Calu3 (cell line): Measurements from ENCODE around the gene COQ7. TPM values are rescaled to one million over a fixed set of nuclear protein-coding genes. Genes with fewer than 3 reads are reported as not detected.

Source experiments
- BruUV-seq: library from RNA; stranded (reverse); fragments of 400-500 nt; replicated peaks from 2 replicates; lab custom pipeline; 2021; lab: Mats Ljungman, UMichigan
- CTCF ChIA-PET: fragments of 300-600 bp; sonication (Branson Sonifier 250); formaldehyde crosslinking; loops from one replicate; lab custom pipeline; 2022; ENCODE audit warnings: antibody characterized with exemption; lab: Charles Lee
- DNase-seq: peaks from one replicate; pipeline ENCODE4 v3.0.0; 2022
- H3K27ac Mint-ChIP-seq: one replicate; pipeline ENCODE4 v1.8.0; 2022; ENCODE audit warnings: mixed read lengths; ENCODE audit not compliant: unreplicated experiment
- H3K27me3 Mint-ChIP-seq: one replicate; pipeline ENCODE4 v1.8.0; 2022; ENCODE audit warnings: mixed read lengths; ENCODE audit not compliant: unreplicated experiment
- H3K36me3 Mint-ChIP-seq: one replicate; pipeline ENCODE4 v1.8.0; 2022; ENCODE audit warnings: mild to moderate bottlenecking, moderate library complexity, mixed read lengths; ENCODE audit not compliant: insufficient read depth, unreplicated experiment
- H3K4me1 Mint-ChIP-seq: one replicate; pipeline ENCODE4 v1.8.0; 2022; ENCODE audit warnings: mild to moderate bottlenecking, low read depth, mixed read lengths; ENCODE audit not compliant: unreplicated experiment
- H3K4me3 Mint-ChIP-seq: one replicate; pipeline ENCODE4 v1.8.0; 2022; ENCODE audit warnings: mild to moderate bottlenecking, low read depth, moderate library complexity, mixed read lengths; ENCODE audit not compliant: unreplicated experiment
- H3K9me3 Mint-ChIP-seq: one replicate; pipeline ENCODE4 v1.8.0; 2022; ENCODE audit warnings: low read depth, mixed read lengths; ENCODE audit not compliant: unreplicated experiment
- intact Hi-C: fragments of 100-400 bp; cut with micrococcal nuclease; formaldehyde crosslinking; loops from one replicate; pipeline ENCODE4 v1.10.0; 2022; ENCODE audit not compliant: unreplicated experiment
- total RNA-seq: library from RNA; stranded (reverse); gene quantifications from 2 replicates; pipeline ENCODE4 v1.2.3, GENCODE V29; 2022
- TF ChIP-seq, protein P1 (sequence below): fragments of 200-600 bp; IDR thresholded peaks from one replicate; pipeline ENCODE4 v1.8.0; 2022; ENCODE audit warnings: antibody characterized with exemption; ENCODE audit not compliant: unreplicated experiment

Gene COQ7
- total RNA-seq, 1 experiment from 2014 or later = 28.5 TPM

DNA sequence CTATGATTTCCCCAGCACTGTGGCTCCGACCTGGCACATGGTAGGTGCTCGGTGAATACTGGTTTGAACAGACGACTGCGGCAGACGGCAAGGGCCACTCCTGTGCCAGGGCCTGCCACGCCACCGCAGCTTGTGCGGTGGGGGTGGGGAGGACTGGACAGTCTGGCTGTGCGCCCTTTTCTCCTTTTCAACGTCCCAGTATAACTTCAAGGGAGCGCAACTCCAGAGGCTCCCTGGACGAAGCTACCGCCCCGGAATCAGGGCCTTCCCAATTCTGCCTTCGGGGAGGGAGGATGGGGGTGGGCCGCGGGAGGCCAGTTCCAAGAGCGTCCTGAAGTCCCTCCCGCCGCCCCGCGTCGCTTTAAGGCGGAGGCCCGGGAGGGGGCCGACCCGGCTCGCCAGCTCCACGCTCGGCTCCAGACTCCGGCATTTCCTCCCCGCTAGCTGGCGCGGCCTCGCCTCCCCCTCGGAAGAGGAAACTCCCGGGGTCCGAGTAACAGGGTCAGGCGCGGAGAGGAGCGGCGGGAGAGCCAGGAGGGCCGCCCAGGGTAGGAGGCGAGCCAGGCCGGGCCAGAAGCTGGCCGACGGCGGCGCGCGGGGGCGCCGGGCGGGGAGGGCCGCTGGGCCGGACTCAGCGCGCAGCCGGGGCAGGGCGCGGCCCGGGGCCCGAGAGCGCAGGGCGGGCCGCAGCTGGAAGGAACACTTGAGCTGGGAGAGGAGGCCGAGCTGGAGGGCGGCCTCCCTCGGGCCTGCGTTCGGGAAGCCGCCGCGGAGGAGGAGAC lies 46.4 kb downstream of the COQ7 start, which contains the start of gene ITPRIPL2:
ITPRIPL2 (plus strand) TSS at position 388 of the 782 bp plus-strand sequence. CDS start 498 bp downstream, outside the sequence.
- Mint-ChIP-seq H3K27ac (peak within 1 kb of the TSS; percentile 87), H3K9me3 (no peaks in the 10 kb centered on the region), H3K27me3 (no peaks in the 10 kb centered on the region), H3K36me3 (peaks cover 61% of the 10 kb centered on the region), H3K4me3 (peak within 1 kb of the TSS; percentile 93), H3K4me1 (peaks cover 73% of the 10 kb centered on the region)
- BruUV-seq = no TSS peak
- peak; percentile 86 for DNase-seq
- TF ChIP-seq, protein P1, sequence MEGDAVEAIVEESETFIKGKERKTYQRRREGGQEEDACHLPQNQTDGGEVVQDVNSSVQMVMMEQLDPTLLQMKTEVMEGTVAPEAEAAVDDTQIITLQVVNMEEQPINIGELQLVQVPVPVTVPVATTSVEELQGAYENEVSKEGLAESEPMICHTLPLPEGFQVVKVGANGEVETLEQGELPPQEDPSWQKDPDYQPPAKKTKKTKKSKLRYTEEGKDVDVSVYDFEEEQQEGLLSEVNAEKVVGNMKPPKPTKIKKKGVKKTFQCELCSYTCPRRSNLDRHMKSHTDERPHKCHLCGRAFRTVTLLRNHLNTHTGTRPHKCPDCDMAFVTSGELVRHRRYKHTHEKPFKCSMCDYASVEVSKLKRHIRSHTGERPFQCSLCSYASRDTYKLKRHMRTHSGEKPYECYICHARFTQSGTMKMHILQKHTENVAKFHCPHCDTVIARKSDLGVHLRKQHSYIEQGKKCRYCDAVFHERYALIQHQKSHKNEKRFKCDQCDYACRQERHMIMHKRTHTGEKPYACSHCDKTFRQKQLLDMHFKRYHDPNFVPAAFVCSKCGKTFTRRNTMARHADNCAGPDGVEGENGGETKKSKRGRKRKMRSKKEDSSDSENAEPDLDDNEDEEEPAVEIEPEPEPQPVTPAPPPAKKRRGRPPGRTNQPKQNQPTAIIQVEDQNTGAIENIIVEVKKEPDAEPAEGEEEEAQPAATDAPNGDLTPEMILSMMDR = no peak
- CTCF ChIA-PET = interaction anchor here (0.6 to 1.5 kb wide), 4 partner anchors 22 to 532 kb away, joined by 3 to 5 read pairs (median 4); no protein-coding TSS in a partner anchor
- intact Hi-C loops = no loop called here

DNA sequence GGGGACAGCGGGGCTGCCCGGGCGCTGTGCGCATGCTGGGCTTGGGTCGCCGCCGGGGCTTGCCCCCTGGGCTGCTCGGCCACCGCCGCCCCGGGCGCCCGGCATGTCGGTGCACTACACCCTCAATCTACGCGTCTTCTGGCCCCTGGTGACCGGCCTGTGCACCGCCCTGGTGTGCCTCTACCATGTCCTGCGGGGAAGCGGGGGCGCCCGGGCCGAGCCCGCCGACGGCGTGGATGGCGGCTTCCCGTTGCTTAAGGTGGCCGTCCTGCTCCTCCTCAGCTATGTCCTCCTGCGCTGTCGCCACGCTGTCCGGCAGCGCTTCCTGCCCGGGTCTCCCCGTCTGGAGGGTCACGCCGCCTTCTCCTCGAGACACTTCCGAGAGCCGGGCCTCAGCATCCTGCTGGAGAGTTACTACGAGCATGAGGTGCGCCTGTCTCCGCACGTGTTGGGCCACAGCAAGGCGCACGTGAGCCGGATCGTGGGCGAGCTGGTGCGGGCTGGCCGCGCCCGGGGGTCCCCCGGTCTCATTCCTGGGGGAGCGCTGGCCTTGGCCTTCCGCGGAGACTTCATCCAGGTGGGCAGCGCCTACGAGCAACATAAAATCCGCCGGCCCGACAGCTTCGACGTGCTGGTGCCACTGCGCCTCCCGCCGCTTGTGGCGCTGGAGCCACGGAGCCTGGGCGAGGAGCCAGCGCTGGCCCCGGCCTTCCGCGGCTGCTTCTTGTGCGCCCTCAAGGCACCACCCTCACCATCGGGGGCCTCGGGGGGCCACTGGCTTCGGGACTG lies 47.1 kb downstream of the COQ7 start:
- no peaks in the 10 kb centered on the region for H3K9me3 Mint-ChIP-seq
- no TSS peak for BruUV-seq
- H3K4me1 Mint-ChIP-seq = peaks cover 73% of the 10 kb centered on the region
- peaks cover 67% of the 10 kb centered on the region for H3K36me3 Mint-ChIP-seq
- H3K27ac Mint-ChIP-seq = peak overlapping the region; percentile 87
- H3K27me3 Mint-ChIP-seq = no peaks in the 10 kb centered on the region
- intact Hi-C loops = no loop called here
- TF ChIP-seq, protein P1 = no peak
- peak overlapping the region; percentile 93 for H3K4me3 Mint-ChIP-seq
- DNase-seq = peak; percentile 67
- CTCF ChIA-PET = interaction anchor here (1.0 kb wide), 1 partner anchor 23 kb away, joined by 3 read pairs; no protein-coding TSS in a partner anchor

DNA sequence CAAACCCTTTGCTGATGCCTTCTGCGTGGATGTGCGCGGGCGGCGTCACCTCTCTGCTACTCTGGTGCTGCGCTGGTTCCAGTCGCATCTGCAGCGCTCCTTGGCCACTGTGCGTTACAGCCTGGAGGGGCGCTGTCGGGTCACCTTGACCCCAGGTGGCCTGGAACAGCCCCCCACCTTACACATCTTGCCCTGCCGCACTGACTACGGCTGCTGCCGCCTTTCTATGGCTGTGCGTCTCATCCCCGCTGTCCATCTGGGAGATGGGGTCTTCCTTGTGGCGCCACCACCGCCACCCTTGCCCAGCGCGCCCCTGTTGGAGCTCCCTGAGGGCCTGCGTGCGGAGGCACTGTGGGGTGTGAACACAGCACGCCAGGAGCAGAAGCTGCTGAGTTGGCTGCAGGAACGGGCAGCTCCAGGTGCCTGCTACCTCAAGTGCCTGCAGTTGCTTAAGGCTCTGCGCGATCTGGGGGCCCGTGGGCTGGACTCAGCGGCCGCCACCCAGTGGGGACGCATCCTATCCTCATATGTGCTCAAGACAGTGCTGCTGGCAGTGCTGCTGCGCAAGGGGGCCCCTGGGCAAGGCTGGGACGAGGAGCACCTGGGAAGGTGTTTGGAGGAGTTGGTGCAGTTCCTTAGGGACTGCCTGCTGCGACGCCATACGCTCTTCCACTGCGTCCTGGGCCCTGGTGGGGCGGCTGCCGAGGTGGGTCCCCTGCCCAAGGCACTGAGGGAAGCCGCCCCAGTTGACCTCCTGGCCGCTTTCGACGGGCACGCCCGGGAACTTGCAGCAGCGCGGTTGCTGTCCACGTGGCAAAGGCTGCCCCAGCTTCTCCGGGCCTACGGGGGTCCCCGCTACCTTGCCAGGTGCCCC lies 48.0 kb downstream of the COQ7 start:
- Mint-ChIP-seq H3K4me1 (peaks cover 73% of the 10 kb centered on the region), H3K27me3 (no peaks in the 10 kb centered on the region), H3K36me3 (peaks cover 75% of the 10 kb centered on the region), H3K4me3 (peak overlapping the region; percentile 93), H3K9me3 (no peaks in the 10 kb centered on the region), H3K27ac (peak overlapping the region; percentile 87)
- CTCF ChIA-PET = no interaction called here
- TF ChIP-seq, protein P1 = no peak
- no TSS peak for BruUV-seq
- no peak for DNase-seq
- intact Hi-C loops = no loop called here
